ENCODE data around the gene MGMT.

DNA sequence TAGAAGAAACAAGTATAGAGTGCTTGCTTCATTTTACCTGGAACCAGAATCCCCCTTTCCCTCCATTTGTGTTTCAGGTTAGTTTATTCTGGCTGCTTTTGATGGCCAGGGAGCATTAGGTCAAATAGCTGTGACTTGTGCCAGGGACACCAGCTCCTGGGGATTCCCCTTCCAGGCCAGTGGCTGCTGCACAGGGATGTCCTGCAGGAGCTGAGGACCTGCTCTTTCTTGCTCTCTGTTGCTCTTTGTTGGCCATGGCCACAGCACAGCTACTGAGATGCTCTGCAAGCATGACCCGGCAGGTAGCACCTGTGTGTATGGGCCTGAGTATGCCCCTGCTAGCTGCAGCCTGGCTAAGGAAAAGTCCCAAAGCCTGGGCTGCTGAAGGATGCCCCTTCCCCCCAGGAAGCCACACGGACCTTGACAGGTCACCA lies 288.1 kb downstream of the MGMT start:
- no peak for TF ChIP-seq POLR2A (IDR thresholded peaks at IDR 0.05)
- TF ChIP-seq CTCF (IDR thresholded peaks at IDR 0.05) = no peak
